ENCODE data around the gene KRTAP23-1. TPM values are rescaled to one million over a fixed set of nuclear protein-coding genes. Genes with fewer than 3 reads are reported as not detected.

The KRTAP23-1 gene
- total RNA-seq, 1 experiment from 2014 or later: not detected

DNA sequence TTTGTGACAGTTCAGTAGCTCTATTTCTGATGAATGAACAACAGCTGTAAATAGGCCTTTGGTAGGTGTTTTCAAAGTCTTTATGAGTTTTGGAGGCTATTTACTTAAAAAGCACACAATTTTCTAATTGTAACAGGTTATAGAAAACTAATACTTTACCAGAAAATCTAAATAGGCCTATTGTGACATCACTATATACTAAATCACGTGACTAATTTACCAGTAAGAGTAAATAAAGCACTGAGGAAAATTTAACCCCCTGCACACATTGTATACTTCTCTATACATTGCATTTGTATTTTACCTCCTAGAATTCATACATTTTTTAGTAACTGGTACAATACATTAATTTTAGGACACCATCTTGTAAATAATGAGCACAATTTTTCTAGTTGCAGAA, 43.3 kb downstream of the KRTAP23-1 start:
- DNase-seq (no peak), ATAC-seq (no peak)
- no peak overlapping the region for H3K9ac ChIP-seq (ENCODE audit: low read length)
- H3F3A ChIP-seq (ENCODE audit: low read length, unreplicated experiment): no peaks in the 10 kb centered on the region
- H3K4me2 ChIP-seq (ENCODE audit: low read length): no peak overlapping the region
- H4K20me1 ChIP-seq (ENCODE audit: low read length): no peaks in the 10 kb centered on the region
- H3K27ac ChIP-seq (ENCODE audit: low read length): no peak overlapping the region
- intact Hi-C loops (cut with micrococcal nuclease): no loop called here
- no peak overlapping the region for H3K4me3 ChIP-seq (ENCODE audit: low read length)
- BruUV-seq (replicated peaks): no TSS peak
- TF ChIP-seq EZH2phosphoT487 (IDR thresholded peaks at IDR 0.05; ENCODE audit: borderline replicate concordance, low read length): no peak
- TF ChIP-seq, protein P1, sequence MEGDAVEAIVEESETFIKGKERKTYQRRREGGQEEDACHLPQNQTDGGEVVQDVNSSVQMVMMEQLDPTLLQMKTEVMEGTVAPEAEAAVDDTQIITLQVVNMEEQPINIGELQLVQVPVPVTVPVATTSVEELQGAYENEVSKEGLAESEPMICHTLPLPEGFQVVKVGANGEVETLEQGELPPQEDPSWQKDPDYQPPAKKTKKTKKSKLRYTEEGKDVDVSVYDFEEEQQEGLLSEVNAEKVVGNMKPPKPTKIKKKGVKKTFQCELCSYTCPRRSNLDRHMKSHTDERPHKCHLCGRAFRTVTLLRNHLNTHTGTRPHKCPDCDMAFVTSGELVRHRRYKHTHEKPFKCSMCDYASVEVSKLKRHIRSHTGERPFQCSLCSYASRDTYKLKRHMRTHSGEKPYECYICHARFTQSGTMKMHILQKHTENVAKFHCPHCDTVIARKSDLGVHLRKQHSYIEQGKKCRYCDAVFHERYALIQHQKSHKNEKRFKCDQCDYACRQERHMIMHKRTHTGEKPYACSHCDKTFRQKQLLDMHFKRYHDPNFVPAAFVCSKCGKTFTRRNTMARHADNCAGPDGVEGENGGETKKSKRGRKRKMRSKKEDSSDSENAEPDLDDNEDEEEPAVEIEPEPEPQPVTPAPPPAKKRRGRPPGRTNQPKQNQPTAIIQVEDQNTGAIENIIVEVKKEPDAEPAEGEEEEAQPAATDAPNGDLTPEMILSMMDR (conservative IDR thresholded peaks at IDR 0.05; ENCODE audit: low read depth, low read length): no peak
- no peak for TF ChIP-seq EZH2 (IDR thresholded peaks at IDR 0.05; ENCODE audit: low read length, unreplicated experiment)
- no peak overlapping the region for H2AFZ ChIP-seq (ENCODE audit: low read length)
- ChIA-PET POLR2A (ENCODE audit: unreplicated experiment) (no interaction called here), CTCF (no interaction called here)
- peaks cover 12% of the 10 kb centered on the region; the same call in 1 of the 2 replicates for H3K27me3 ChIP-seq (ENCODE audit: low read length)
- no peaks in the 10 kb centered on the region for H3K4me1 ChIP-seq (ENCODE audit: insufficient read depth, low read length)
- no peaks in the 10 kb centered on the region for H3K9me3 ChIP-seq (ENCODE audit: low read length)
- no peaks in the 10 kb centered on the region for H3K9me2 ChIP-seq (replicated peaks; ENCODE audit: low read length)
- H3K79me2 ChIP-seq (ENCODE audit: low read length): no peaks in the 10 kb centered on the region
- H3K36me3 ChIP-seq (ENCODE audit: low read depth, low read length): no peaks in the 10 kb centered on the region

Small RNA genes within 50 kb of the gene (microRNA-seq; reads per million reads assigned to microRNA genes)
- gene MIR4327 (ENCODE audit: unreplicated experiment): not detected

Other genes with a start within 250 kb of the KRTAP23-1 start
- not detected in 2 replicates for gene CLDN17, start 181.8 kb downstream of the KRTAP23-1 start, total RNA-seq (2014; rRNA removed)
- 0.46 and 1.5 TPM in 2 replicates for gene CLDN8, start 132.5 kb downstream of the KRTAP23-1 start, total RNA-seq (2014; rRNA removed)
- gene KRTAP24-1, start 65.7 kb downstream of the KRTAP23-1 start, total RNA-seq (2014; rRNA removed): not detected in 2 replicates
- gene KRTAP25-1, start 59.1 kb downstream of the KRTAP23-1 start, total RNA-seq (2014; rRNA removed): not detected in 2 replicates
- not detected in 2 replicates for gene KRTAP26-1, start 28.3 kb downstream of the KRTAP23-1 start, total RNA-seq (2014; rRNA removed)
- gene KRTAP27-1, start 10.9 kb downstream of the KRTAP23-1 start, total RNA-seq (2014; rRNA removed): not detected in 2 replicates
- not detected in 2 replicates for gene KRTAP13-2, start 23.7 kb upstream of the KRTAP23-1 start, total RNA-seq (2014; rRNA removed)
- gene KRTAP13-1, start 47.4 kb upstream of the KRTAP23-1 start, total RNA-seq (2014; rRNA removed): not detected in 2 replicates
- not detected in 2 replicates for gene KRTAP13-3, start 77.3 kb upstream of the KRTAP23-1 start, total RNA-seq (2014; rRNA removed)
- not detected in 2 replicates for gene KRTAP13-4, start 81.6 kb upstream of the KRTAP23-1 start, total RNA-seq (2014; rRNA removed)
- gene KRTAP15-1, start 91.7 kb upstream of the KRTAP23-1 start, total RNA-seq (2014; rRNA removed): not detected in 2 replicates
- not detected in 2 replicates for gene KRTAP19-1, start 131.8 kb upstream of the KRTAP23-1 start, total RNA-seq (2014; rRNA removed)
- not detected in 2 replicates for gene KRTAP19-2, start 138.8 kb upstream of the KRTAP23-1 start, total RNA-seq (2014; rRNA removed)
- gene KRTAP19-3, start 143.4 kb upstream of the KRTAP23-1 start, total RNA-seq (2014; rRNA removed): not detected in 2 replicates
- gene KRTAP19-4, start 148.6 kb upstream of the KRTAP23-1 start, total RNA-seq (2014; rRNA removed): not detected in 2 replicates
- not detected in 2 replicates for gene KRTAP19-5, start 153.5 kb upstream of the KRTAP23-1 start, total RNA-seq (2014; rRNA removed)
- not detected in 2 replicates for gene KRTAP19-6, start 193.3 kb upstream of the KRTAP23-1 start, total RNA-seq (2014; rRNA removed)
- not detected in 2 replicates for gene KRTAP19-7, start 212.7 kb upstream of the KRTAP23-1 start, total RNA-seq (2014; rRNA removed)
- not detected in 2 replicates for gene KRTAP22-2, start 241.8 kb upstream of the KRTAP23-1 start, total RNA-seq (2014; rRNA removed)
- not detected in 2 replicates for gene KRTAP6-3, start 243.8 kb upstream of the KRTAP23-1 start, total RNA-seq (2014; rRNA removed)